Spinal cord (tissue), 10 donors: ENCODE data around the gene ARRDC4. TPM values are rescaled to one million over a fixed set of nuclear protein-coding genes. Genes with fewer than 3 reads are reported as not detected.

Experiments
- DNase-seq, 6 donors: peaks; one replicate each; pipeline versions ENCODE4 v3.0.0 to v3.0.0-alpha.2; 2013 to 2015; ENCODE audit warnings: low spot score in 6 of 6, low read depth in 4 of 6
- H3K27ac ChIP-seq: one replicate; pipeline ENCODE4 v1.5.1; 2013; ENCODE audit warnings: low read depth, low read length, control low read depth
- H3K27me3 ChIP-seq: one replicate; pipeline ENCODE4 v1.6.1; 2013; ENCODE audit warnings: low read length; ENCODE audit not compliant: control insufficient read depth, insufficient read depth
- H3K36me3 ChIP-seq: one replicate; pipeline ENCODE4 v1.6.1; 2013; ENCODE audit warnings: low read length; ENCODE audit not compliant: control insufficient read depth, insufficient read depth
- H3K4me1 ChIP-seq: one replicate; pipeline ENCODE4 v1.6.1; 2013; ENCODE audit warnings: low read length; ENCODE audit not compliant: control insufficient read depth, insufficient read depth
- H3K4me3 ChIP-seq: one replicate; pipeline ENCODE4 v1.5.1; 2013; ENCODE audit warnings: low read depth, low read length, control low read depth
- H3K9me3 ChIP-seq: one replicate; pipeline ENCODE4 v1.6.1; 2013; ENCODE audit warnings: low read length; ENCODE audit not compliant: control insufficient read depth, insufficient read depth
- WGBS: methylation state at CpG from one replicate; pipeline ENCODE4 v1.1.5; 2013; ENCODE audit warnings: missing lambda C conversion rate; ENCODE audit not compliant: insufficient coverage; 5-methylcytosine and 5-hydroxymethylcytosine counted together
- polyA plus RNA-seq, 2 donors: library from polyadenylated mRNA; unstranded; fragments of 120-200 nt; gene quantifications; one replicate each; pipeline ENCODE4 v1.2.1, GENCODE V29; 2013; ENCODE audit not compliant: insufficient read length in 2 of 2
- total RNA-seq, 2 donors: library from RNA; depleted of rRNA in 1 of 2; stranded (reverse); fragments of 120-200 nt in 1 of 2; fragments of >200 nt in 1 of 2; gene quantifications; one replicate each; pipeline versions ENCODE4 v1.2.3 to v1.2.4, GENCODE V29; 2013 to 2014
- donor health status: healthy.

ARRDC4 gene
- total and polyA plus RNA-seq, 4 donors, result 21.4 to 34.1 (median 27.4) TPM

- Histone ChIP-seq H3K4me1 (peaks cover 7% of the 10 kb centered on the region), H3K36me3 (no peaks in the 10 kb centered on the region), H3K4me3 (peak overlapping the region; percentile 68), H3K9me3 (no peaks in the 10 kb centered on the region), H3K27ac (no peak overlapping the region), H3K27me3 (no peaks in the 10 kb centered on the region)
- DNase-seq, result no peak
- WGBS, result 86% methylated on average over 1 of the region's 2 CpGs
Measured at GRCh38 chr15:97962263-97962662, 1.8 kb downstream of the ARRDC4 start.

- Histone ChIP-seq H3K4me1 (peaks cover 7% of the 10 kb centered on the region), H3K27ac (no peak overlapping the region), H3K27me3 (no peaks in the 10 kb centered on the region), H3K9me3 (no peaks in the 10 kb centered on the region), H3K4me3 (no peak overlapping the region), H3K36me3 (no peaks in the 10 kb centered on the region)
- DNase-seq, result no peak
- 32% methylated on average over 3 of the region's 4 CpGs for WGBS
Measured at GRCh38 chr15:97963779-97964178, 3.3 kb downstream of the ARRDC4 start.

- no CpG with 5 or more reads among the region's 2 CpGs for WGBS
- Histone ChIP-seq H3K36me3 (peaks cover 6% of the 10 kb centered on the region), H3K4me1 (peaks cover 5% of the 10 kb centered on the region), H3K27me3 (no peaks in the 10 kb centered on the region), H3K9me3 (no peaks in the 10 kb centered on the region), H3K27ac (no peak overlapping the region), H3K4me3 (no peak overlapping the region)
- DNase-seq, result peak in 1 of 6 donors; percentile 14
Measured at GRCh38 chr15:97966246-97966645, 5.7 kb downstream of the ARRDC4 start.

GRCh38 chr15:97966924-97967620 lies 6.6 kb downstream of the ARRDC4 start:
- no peak for DNase-seq
- H3K27me3 ChIP-seq, result no peaks in the 10 kb centered on the region
- no peak overlapping the region for H3K27ac ChIP-seq
- no peaks in the 10 kb centered on the region for H3K9me3 ChIP-seq
- 76% methylated on average over 3 of the region's 6 CpGs for WGBS
- H3K4me1 ChIP-seq, result no peaks in the 10 kb centered on the region
- peaks cover 9% of the 10 kb centered on the region for H3K36me3 ChIP-seq
- H3K4me3 ChIP-seq, result no peak overlapping the region

GRCh38 chr15:97967881-97968280 lies 7.4 kb downstream of the ARRDC4 start:
- peak in 1 of 6 donors; percentile 56 for DNase-seq
- Histone ChIP-seq H3K9me3 (no peaks in the 10 kb centered on the region), H3K27me3 (no peaks in the 10 kb centered on the region), H3K36me3 (peaks cover 9% of the 10 kb centered on the region), H3K27ac (no peak overlapping the region), H3K4me3 (no peak overlapping the region), H3K4me1 (no peaks in the 10 kb centered on the region)
- no CpG with 5 or more reads among the region's 2 CpGs for WGBS

- peaks cover 9% of the 10 kb centered on the region for H3K36me3 ChIP-seq
- H3K4me3 ChIP-seq, result no peak overlapping the region
- no peaks in the 10 kb centered on the region for H3K9me3 ChIP-seq
- no peaks in the 10 kb centered on the region for H3K27me3 ChIP-seq
- no peak overlapping the region for H3K27ac ChIP-seq
- no peaks in the 10 kb centered on the region for H3K4me1 ChIP-seq
- WGBS, result no CpG with 5 or more reads among the region's 1 CpG
- peak in 2 of 6 donors; percentile 18 to 67 for DNase-seq
Measured at GRCh38 chr15:97968380-97968779, 7.9 kb downstream of the ARRDC4 start.

- WGBS, result no CpG with 5 or more reads among the region's 1 CpG
- no peak overlapping the region for H3K4me3 ChIP-seq
- H3K27me3 ChIP-seq, result no peaks in the 10 kb centered on the region
- peaks cover 9% of the 10 kb centered on the region for H3K36me3 ChIP-seq
- H3K9me3 ChIP-seq, result no peaks in the 10 kb centered on the region
- DNase-seq, result peak in 2 of 6 donors; percentile 20 to 76
- H3K4me1 ChIP-seq, result no peaks in the 10 kb centered on the region
- no peak overlapping the region for H3K27ac ChIP-seq
Measured at GRCh38 chr15:97972366-97972765, 11.9 kb downstream of the ARRDC4 start.

GRCh38 chr15:97976129-97976528 lies 15.6 kb downstream of the ARRDC4 start:
- Histone ChIP-seq H3K4me3 (no peak overlapping the region), H3K27ac (no peak overlapping the region), H3K4me1 (no peaks in the 10 kb centered on the region), H3K36me3 (peaks cover 4% of the 10 kb centered on the region), H3K27me3 (no peaks in the 10 kb centered on the region), H3K9me3 (no peaks in the 10 kb centered on the region)
- no peak for DNase-seq
- 89% methylated on average over 6 of the region's 8 CpGs for WGBS

GRCh38 chr15:97976766-97977503 lies 16.4 kb downstream of the ARRDC4 start:
- Histone ChIP-seq H3K9me3 (no peaks in the 10 kb centered on the region), H3K4me3 (no peak overlapping the region), H3K36me3 (no peaks in the 10 kb centered on the region), H3K4me1 (no peaks in the 10 kb centered on the region), H3K27me3 (no peaks in the 10 kb centered on the region), H3K27ac (no peak overlapping the region)
- 90% methylated on average over 2 of the region's 10 CpGs for WGBS
- no peak for DNase-seq

GRCh38 chr15:97977734-97978133 lies 17.2 kb downstream of the ARRDC4 start:
- Histone ChIP-seq H3K27ac (no peak overlapping the region), H3K27me3 (no peaks in the 10 kb centered on the region), H3K36me3 (no peaks in the 10 kb centered on the region), H3K4me1 (no peaks in the 10 kb centered on the region), H3K9me3 (no peaks in the 10 kb centered on the region), H3K4me3 (no peak overlapping the region)
- DNase-seq, result peak in 1 of 6 donors; percentile 17
- WGBS, result 96% methylated on average over 5 of the region's 8 CpGs
